Activated naive CD4-positive, alpha-beta T cell treated with anti-CD3 and anti-CD28 coated beads, Interleukin-2, amount 10 ng/mL, durations not matched to agents 7 days and 5 days (primary cell): Measurements from ENCODE around the gene SIRPB1.
"Not testable (repeated sequence)": the region's sequence is repeated elsewhere in the genome, so short reads cannot be mapped to it uniquely, and the experiment has no call there.

ENCODE experiments used
- CTCF ChIA-PET: fragments of 350-600 bp; sonication (Branson Sonifier 250); formaldehyde crosslinking; loops from one replicate; lab custom pipeline; 2021; ENCODE audit warnings: antibody characterized with exemption; lab: Charles Lee
- DNase-seq: peaks from one replicate; pipeline ENCODE4 v3.0.0-alpha.2; 2020
- H3K27ac Mint-ChIP-seq: one replicate; pipeline ENCODE4 v1.8.0; 2021; ENCODE audit warnings: mild to moderate bottlenecking, moderate library complexity, mixed read lengths
- H3K27me3 Mint-ChIP-seq: one replicate; pipeline ENCODE4 v1.8.0; 2021; ENCODE audit warnings: mild to moderate bottlenecking, mixed read lengths
- H3K36me3 Mint-ChIP-seq: one replicate; pipeline ENCODE4 v1.8.0; 2021; ENCODE audit warnings: mixed read lengths
- H3K4me1 Mint-ChIP-seq: one replicate; pipeline ENCODE4 v1.8.0; 2021; ENCODE audit warnings: mixed read lengths
- H3K4me3 Mint-ChIP-seq: one replicate; pipeline ENCODE4 v1.8.0; 2021; ENCODE audit warnings: mild to moderate bottlenecking, moderate library complexity, mixed read lengths
- H3K9me3 Mint-ChIP-seq: one replicate; pipeline ENCODE4 v1.8.0; 2021; ENCODE audit warnings: mixed read lengths

Gene SIRPB1

DNA sequence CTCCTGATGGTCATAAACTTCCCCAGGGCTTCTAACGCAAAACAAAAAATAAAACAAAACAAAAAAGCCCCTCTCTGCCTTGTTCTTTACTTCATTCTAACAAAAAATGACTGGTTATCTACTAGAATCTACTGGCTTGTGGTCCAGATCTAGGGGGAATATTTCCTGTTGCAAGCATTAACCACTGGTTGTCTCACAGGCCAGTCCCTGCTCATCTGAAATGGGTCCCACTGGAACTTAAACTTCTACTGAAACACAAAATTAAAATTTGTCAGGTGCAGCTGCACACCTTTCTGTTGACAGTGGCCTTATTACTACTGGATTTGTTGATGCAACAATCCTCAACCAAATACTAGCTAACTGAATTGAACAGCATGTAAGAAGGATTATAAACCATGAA, 32.3 kb upstream of the SIRPB1 start:
- peaks cover 38% of the 10 kb centered on the region for H3K9me3 Mint-ChIP-seq
- H3K4me1 Mint-ChIP-seq: peaks cover 84% of the 10 kb centered on the region
- peaks cover 84% of the 10 kb centered on the region for H3K36me3 Mint-ChIP-seq
- DNase-seq: no peak
- CTCF ChIA-PET: no interaction called here
- H3K27me3 Mint-ChIP-seq: no peaks in the 10 kb centered on the region
- peak overlapping the region; percentile 90 for H3K27ac Mint-ChIP-seq
- H3K4me3 Mint-ChIP-seq: peak overlapping the region; percentile 27

DNA sequence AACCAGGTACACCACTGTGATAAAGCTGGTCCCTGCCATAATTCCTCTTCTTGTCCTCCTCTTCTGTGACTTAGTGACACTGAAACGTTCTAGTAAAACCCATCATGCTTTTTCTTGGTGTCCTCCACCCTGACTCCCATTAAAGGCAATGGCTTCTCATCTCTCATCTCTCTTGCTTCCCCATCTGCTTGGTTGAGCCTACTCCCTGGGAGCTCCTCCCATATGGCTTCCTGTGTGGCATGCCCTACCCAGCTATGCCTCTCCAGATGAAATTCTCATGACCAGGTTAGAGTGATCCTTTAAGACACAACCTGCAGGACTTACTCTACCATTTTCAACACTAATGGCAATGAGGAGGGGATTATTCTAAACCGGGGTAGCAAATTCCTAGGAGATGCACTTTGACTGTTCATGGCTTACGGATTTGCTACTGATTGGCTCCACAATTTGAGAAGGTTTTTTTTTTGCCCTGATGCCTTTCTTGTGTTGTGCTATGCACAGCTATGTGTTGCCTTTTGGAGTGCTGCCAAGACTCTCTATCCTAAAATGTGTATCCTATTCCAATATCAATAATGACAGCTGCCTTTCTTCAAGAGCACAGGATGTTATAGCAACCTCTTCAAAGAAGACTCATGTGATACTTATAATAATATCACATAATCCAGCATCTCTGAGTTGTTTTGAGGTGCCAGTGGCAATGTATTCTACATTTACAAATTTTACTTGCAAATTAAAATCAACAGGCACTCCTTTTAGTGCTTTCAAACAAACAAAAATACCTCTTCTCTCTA, 31.7 kb upstream of the SIRPB1 start:
- Mint-ChIP-seq H3K36me3 (peaks cover 85% of the 10 kb centered on the region), H3K4me1 (peaks cover 86% of the 10 kb centered on the region), H3K27me3 (no peaks in the 10 kb centered on the region), H3K9me3 (peaks cover 38% of the 10 kb centered on the region), H3K27ac (peak overlapping the region; percentile 90), H3K4me3 (peak overlapping the region; percentile 32)
- no peak for DNase-seq
- CTCF ChIA-PET: interaction anchor here (0.7 to 1.2 kb wide), 4 partner anchors 25 to 83 kb away, joined by 3 to 4 read pairs (median 3); no protein-coding TSS in a partner anchor

DNA sequence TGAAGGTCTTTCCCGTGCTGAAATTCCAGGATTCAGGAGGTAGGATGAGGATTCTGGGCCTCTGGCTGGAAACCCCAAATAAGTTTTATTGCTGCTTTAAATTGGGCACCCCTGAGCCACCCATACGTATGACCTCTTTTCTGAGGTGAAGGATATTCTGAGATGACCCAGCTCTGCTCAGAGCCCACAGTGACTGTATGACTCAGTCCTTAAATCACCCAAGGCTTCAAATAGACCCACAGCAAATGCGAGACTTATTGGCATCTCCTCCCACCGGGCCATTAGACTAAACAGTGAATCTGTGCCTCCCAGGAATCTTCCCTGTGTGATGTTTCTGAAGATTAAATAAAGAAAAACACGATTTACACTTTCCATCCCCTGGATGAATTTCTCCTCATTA, 28.3 kb upstream of the SIRPB1 start:
- H3K9me3 Mint-ChIP-seq: peaks cover 22% of the 10 kb centered on the region
- no peak overlapping the region for H3K4me3 Mint-ChIP-seq
- peaks cover 77% of the 10 kb centered on the region for H3K36me3 Mint-ChIP-seq
- DNase-seq: no peak
- H3K27ac Mint-ChIP-seq: no peak overlapping the region
- no peaks in the 10 kb centered on the region for H3K27me3 Mint-ChIP-seq
- CTCF ChIA-PET: interaction anchor here (1.9 kb wide), 1 partner anchor 86 kb away, joined by 6 read pairs; no protein-coding TSS in a partner anchor
- peaks cover 69% of the 10 kb centered on the region for H3K4me1 Mint-ChIP-seq

DNA sequence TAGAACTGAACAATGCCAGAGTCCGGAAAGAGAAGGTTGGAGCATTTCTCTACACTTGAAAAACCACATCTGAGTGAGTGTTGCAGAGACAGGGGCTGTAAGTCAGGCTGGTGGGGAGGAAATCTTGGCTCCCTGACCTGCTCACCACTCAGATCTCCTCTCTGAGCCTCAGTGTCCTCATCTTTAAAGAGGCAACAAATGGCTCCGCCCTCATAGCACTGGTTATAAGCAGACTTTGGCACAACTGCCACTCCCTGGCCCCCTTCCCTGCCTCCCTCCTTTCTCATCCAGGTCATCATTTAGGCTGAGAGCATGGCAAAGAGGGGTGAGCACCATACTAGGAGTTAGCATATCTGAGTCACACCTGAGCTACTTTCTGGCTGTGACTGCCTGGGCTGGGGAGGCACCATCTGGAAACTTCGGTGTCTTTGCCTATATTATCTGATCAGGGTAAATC, 27.2 kb upstream of the SIRPB1 start:
- Mint-ChIP-seq H3K4me3 (no peak overlapping the region), H3K36me3 (peaks cover 69% of the 10 kb centered on the region), H3K4me1 (peaks cover 60% of the 10 kb centered on the region), H3K9me3 (peaks cover 14% of the 10 kb centered on the region), H3K27me3 (no peaks in the 10 kb centered on the region), H3K27ac (peak overlapping the region; percentile 82)
- CTCF ChIA-PET: interaction anchor here (1.9 kb wide), 1 partner anchor 87 kb away, joined by 6 read pairs; no protein-coding TSS in a partner anchor
- DNase-seq: no peak

DNA sequence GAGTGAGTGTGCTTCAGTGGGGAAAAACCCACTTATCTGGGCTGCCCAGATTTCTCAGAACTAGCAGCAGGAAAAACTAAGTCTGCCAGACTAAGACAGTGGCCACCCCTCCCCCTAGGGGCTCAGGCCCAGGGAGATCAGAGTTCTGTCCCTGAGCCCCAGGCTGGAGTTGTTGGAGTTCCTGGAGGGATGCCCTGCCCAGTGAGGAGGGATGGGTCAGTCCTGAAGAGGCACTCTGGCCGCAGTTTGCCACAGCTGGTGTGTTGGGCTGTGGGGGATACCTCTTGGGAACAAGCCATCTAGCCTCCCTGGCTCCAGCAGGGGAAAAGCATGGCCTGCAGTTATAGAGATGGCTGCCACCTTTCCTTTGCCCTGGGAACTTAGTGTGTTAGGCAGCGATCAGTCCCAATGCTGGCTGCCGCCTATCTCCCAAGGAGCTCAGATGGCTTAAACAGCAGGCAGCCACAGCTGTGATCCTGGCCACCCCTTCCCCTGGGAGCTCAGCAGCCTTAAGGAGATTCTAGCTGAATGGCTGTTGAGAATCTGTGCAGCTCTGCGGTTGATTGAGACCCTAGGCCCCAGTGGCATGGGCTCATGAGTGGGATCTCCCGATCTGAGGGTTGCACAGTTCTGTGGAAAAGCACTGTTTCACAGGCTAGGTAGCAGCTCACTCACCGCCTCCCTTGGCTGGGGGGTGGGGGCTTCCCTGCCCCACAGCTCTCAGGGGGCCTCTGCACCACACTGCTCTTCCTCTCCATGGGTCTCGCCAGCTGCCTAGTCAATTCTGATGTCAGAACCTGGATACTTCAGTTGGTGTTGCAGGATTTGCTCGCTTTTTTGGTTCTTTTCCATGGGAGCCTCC, 24.5 kb upstream of the SIRPB1 start:
- CTCF ChIA-PET: interaction anchor here (1.0 kb wide), 1 partner anchor 141 kb away, joined by 3 read pairs; no protein-coding TSS in a partner anchor
- H3K4me3 Mint-ChIP-seq: no peak overlapping the region
- peaks cover 13% of the 10 kb centered on the region for H3K9me3 Mint-ChIP-seq
- H3K27me3 Mint-ChIP-seq: no peaks in the 10 kb centered on the region
- H3K36me3 Mint-ChIP-seq: peaks cover 58% of the 10 kb centered on the region
- H3K4me1 Mint-ChIP-seq: peaks cover 44% of the 10 kb centered on the region
- H3K27ac Mint-ChIP-seq: no peak overlapping the region
- no peak for DNase-seq

DNA sequence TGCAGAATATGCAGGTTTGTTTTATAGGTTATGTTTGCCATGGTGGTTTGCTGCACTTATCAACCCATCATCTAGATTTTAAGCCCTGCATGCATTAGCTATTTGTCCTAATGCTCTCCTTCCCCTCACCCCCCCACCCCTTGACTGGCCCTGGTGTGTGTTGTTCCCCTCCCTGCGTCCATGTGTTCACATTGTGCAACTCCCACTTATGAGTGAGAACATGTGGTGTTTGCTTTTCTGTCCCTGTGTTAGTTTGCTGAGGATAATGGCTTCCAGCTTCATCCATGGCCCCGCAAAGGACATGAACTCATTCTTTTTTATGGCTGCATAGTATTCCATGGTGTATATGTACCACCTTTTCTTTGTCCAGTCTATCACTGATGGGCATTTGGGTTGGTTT, 18.8 kb upstream of the SIRPB1 start:
- CTCF ChIA-PET, H3K27ac Mint-ChIP-seq, DNase-seq, H3K4me3 Mint-ChIP-seq, H3K27me3 Mint-ChIP-seq: not testable (repeated sequence)
- Mint-ChIP-seq H3K9me3 (peaks cover 20% of the 10 kb centered on the region), H3K36me3 (peaks cover 55% of the 10 kb centered on the region), H3K4me1 (peaks cover 16% of the 10 kb centered on the region)

DNA sequence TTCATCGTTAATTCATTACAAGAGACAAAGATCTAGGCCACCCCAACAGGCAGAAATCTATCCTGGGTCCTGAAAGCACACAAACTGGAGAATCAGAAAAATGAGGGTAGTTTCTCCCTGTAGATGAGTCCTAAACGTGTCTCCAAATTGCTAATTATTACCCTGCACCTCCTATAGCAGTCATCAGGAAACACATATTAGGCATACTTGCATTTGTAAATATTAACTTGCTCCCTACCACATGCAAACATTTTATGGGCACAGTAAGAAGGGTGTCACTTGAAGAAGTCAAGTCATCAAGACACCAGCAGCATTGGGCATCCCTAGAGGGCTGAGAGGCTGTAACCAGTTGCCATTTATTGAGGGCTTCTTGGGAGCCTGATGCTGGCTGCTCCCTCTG, 17.9 kb upstream of the SIRPB1 start:
- CTCF ChIA-PET: no interaction called here
- H3K36me3 Mint-ChIP-seq: peaks cover 62% of the 10 kb centered on the region
- no peak overlapping the region for H3K27ac Mint-ChIP-seq

DNA sequence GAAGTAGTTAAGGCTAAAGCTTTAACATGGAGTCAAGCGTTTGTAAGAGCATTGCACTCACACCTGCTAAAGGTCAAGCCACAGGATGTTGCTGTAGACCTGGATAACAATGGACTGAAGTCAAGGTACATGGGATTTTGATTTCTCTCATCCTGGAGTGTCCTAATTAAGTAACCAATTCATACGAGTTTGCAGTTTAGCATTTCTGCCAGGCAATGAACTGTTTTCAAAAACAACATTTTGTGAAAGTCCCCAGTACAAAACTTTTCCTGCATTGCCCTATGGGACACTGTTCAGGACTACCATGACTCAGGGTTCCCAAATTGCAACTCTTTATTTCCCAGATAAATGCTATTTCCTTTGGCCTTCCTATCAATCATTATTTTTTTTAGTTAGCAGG, 17.4 kb upstream of the SIRPB1 start:
- H3K36me3 Mint-ChIP-seq: peaks cover 67% of the 10 kb centered on the region
- H3K27ac Mint-ChIP-seq: no peak overlapping the region
- peaks cover 20% of the 10 kb centered on the region for H3K9me3 Mint-ChIP-seq
- peaks cover 29% of the 10 kb centered on the region for H3K4me1 Mint-ChIP-seq
- CTCF ChIA-PET: no interaction called here
- no peak overlapping the region for H3K4me3 Mint-ChIP-seq
- DNase-seq: no peak
- H3K27me3 Mint-ChIP-seq: no peaks in the 10 kb centered on the region

More for the DNA sequence above, 17.9 kb upstream of the SIRPB1 start:
- H3K27me3 Mint-ChIP-seq: no peaks in the 10 kb centered on the region
- no peak overlapping the region for H3K4me3 Mint-ChIP-seq
- peaks cover 20% of the 10 kb centered on the region for H3K9me3 Mint-ChIP-seq
- H3K4me1 Mint-ChIP-seq: peaks cover 23% of the 10 kb centered on the region
- no peak for DNase-seq

DNA sequence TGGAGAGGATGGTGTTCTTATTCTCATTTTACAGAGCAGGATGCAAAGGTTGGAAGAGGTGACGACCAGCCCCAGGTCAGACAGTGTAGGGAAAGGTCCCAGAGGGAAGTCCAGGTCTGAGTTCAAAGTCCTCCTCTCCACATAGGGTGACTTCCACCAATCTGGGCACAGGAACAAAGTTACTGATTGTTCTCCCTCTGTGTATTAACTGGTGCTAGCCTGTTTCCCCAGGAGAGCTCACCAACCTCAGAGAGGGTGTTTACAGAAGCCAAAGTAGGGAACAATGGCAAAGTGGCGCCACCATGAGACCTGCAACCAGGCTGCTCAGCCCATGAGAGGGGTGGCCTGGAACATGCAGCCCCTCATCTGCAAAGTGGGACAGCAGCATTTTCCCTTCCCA, 16.8 kb upstream of the SIRPB1 start:
- Mint-ChIP-seq H3K27me3 (no peaks in the 10 kb centered on the region), H3K4me3 (no peak overlapping the region), H3K4me1 (peaks cover 35% of the 10 kb centered on the region), H3K27ac (peak overlapping the region; percentile 16), H3K36me3 (peaks cover 73% of the 10 kb centered on the region), H3K9me3 (peaks cover 20% of the 10 kb centered on the region)
- CTCF ChIA-PET: no interaction called here
- no peak for DNase-seq

DNA sequence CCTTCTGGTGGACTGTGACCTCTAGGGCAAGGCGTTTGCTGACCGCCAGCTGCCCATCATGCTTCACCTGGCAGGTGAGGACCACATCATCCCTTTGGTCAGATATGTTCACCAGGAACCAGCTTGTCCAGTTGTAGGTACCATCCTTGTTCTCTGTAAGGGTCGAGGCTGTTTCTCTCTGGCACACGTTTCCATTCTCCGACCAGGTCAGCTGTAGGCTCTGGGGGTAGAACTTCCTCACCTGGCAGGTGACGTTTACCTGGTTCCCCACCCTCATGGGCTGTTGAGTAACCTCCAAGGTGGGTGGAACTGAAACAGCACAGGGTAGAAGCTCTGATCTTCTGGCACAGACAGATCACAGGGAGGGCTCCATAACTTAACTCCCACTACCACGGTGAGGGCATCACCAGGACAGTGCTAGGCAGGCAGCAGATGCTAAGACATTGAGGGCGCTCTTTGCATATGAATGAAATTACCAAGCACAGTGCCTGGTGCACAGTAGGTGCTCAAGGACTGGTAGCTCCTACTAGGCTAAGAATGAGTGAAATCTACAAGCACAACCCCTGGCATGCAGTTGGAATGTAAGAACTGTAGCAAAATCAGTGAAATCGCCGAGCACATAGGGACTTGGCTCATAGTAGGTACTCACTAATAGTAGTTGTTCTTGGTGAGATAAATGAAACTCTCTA, 15.6 kb upstream of the SIRPB1 start:
- H3K36me3 Mint-ChIP-seq: peaks cover 79% of the 10 kb centered on the region
- no peaks in the 10 kb centered on the region for H3K27me3 Mint-ChIP-seq
- peaks cover 16% of the 10 kb centered on the region for H3K9me3 Mint-ChIP-seq
- H3K4me1 Mint-ChIP-seq: peaks cover 40% of the 10 kb centered on the region
- CTCF ChIA-PET: interaction anchor here (1.2 kb wide), 1 partner anchor 31 kb away, joined by 3 read pairs; no protein-coding TSS in a partner anchor
- DNase-seq: no peak
- H3K4me3 Mint-ChIP-seq: no peak overlapping the region
- H3K27ac Mint-ChIP-seq: no peak overlapping the region

DNA sequence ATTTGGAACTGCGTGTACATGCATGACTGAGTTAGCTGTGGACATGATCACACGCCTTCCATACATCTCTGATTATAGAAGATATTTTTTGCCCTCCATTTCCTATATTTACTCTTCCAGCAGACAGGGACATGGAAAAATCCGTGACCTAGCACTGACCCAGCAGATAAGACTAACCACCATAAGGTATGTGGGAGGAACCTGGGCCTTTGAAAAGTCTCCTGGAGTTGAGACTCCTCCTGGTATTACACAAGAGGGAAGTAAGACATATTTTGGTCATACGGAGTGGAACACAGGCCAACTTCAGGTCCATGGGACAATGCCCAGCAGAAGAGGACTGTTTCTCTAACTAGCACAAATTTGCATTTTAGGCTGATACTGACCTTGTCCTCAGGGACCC, 13.7 kb upstream of the SIRPB1 start:
- CTCF ChIA-PET: no interaction called here
- H3K4me3 Mint-ChIP-seq: no peak overlapping the region
- no peak overlapping the region for H3K27ac Mint-ChIP-seq
- no peaks in the 10 kb centered on the region for H3K9me3 Mint-ChIP-seq
- no peak for DNase-seq
- H3K36me3 Mint-ChIP-seq: peaks cover 83% of the 10 kb centered on the region
- H3K4me1 Mint-ChIP-seq: peaks cover 32% of the 10 kb centered on the region
- H3K27me3 Mint-ChIP-seq: no peaks in the 10 kb centered on the region

DNA sequence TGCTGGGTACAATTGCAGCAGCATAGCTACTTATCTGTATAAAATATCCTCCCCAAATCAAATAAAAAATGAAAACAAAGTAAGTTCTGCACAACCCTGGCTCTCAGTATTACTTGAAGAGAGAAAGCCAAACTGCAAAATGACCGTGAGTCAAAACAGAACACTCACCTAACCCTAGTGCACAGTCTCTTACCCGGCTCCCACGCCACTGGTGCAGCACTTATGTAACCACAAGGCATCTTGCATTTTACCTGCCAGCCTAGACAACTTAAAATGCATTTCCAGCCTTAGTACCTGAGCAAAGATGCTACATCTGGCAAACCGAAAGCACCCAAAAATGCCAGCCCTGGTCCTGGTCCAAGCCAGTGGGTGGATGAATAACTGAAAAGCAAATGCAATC, 12.4 kb upstream of the SIRPB1 start:
- no peaks in the 10 kb centered on the region for H3K9me3 Mint-ChIP-seq
- peaks cover 88% of the 10 kb centered on the region for H3K36me3 Mint-ChIP-seq
- CTCF ChIA-PET: interaction anchor here (0.8 kb wide), 1 partner anchor 145 kb away, joined by 3 read pairs; no protein-coding TSS in a partner anchor
- H3K27me3 Mint-ChIP-seq: no peaks in the 10 kb centered on the region
- no peak overlapping the region for H3K4me3 Mint-ChIP-seq
- H3K4me1 Mint-ChIP-seq: peaks cover 34% of the 10 kb centered on the region
- H3K27ac Mint-ChIP-seq: peak overlapping the region; percentile 75
- DNase-seq: no peak

DNA sequence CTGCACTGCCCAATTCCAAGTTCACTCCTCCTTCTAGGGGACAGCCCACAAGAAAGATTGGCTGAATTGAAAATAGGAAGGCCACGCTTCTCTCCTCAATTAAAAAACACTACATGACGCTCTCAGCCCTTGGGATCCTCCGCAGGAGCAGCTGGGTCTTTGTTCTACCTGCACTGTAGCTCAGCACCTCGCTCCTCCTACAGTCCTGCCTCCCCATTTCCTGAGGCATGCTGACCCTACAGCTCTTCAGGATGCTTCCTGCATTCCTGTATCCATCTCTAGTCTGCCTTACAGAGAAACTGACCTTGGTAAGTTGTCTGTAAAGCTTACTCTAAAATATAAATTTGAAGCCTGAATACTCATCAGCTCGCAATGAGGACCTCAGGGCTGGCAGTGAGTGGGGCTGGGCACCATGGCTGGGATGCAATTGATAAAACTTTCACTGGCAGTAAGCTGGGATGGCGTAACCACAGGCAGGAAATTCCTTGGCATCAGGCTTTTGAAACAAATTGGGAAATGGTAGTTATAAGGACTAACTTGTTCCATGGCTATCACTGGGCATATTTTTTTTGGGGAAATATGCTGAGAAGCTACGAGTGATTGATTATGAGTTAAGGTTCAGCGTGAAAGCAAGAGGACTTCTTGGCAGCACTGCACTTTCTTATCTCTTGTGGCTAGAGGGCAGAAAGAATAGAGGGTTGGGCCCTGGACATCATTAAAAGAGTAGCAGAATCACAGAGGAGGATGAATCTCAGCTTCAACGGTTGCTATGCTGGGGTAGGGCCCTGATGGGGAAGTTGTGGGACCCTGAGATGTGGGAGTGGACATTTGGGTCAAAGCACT, 11.7 kb upstream of the SIRPB1 start:
- Mint-ChIP-seq H3K4me3 (no peak overlapping the region), H3K9me3 (no peaks in the 10 kb centered on the region), H3K27me3 (no peaks in the 10 kb centered on the region), H3K27ac (peak overlapping the region; percentile 53), H3K36me3 (peaks cover 84% of the 10 kb centered on the region), H3K4me1 (peaks cover 34% of the 10 kb centered on the region)
- no peak for DNase-seq
- CTCF ChIA-PET: interaction anchor here (0.8 kb wide), 1 partner anchor 145 kb away, joined by 3 read pairs; no protein-coding TSS in a partner anchor
